Mucosa of descending colon (tissue), 3 donors: ENCODE data around the gene SH3TC1. TPM values are rescaled to one million over a fixed set of nuclear protein-coding genes. Genes with fewer than 3 reads are reported as not detected.

Source experiments
- ATAC-seq: fragments of 200-7000 bp; cut with Tn5 transposase; one replicate; pipeline ENCODE4 v1.9.1; 2020; ENCODE audit warnings: mild to moderate bottlenecking, moderate library complexity
- DNase-seq, 3 donors: peaks; one replicate each; pipeline ENCODE4 v3.0.0-alpha.2; 2020
- H3K36me3 ChIP-seq: fragments of 200-600 bp; one replicate; pipeline ENCODE4 v1.8.0; 2021; ENCODE audit warnings: low read depth, mild to moderate bottlenecking
- H3K4me1 ChIP-seq: fragments of 200-600 bp; one replicate; pipeline ENCODE4 v1.8.0; 2021; ENCODE audit warnings: low read depth, mild to moderate bottlenecking
- H3K4me3 ChIP-seq: fragments of 200-600 bp; one replicate; pipeline ENCODE4 v1.8.0; 2021; ENCODE audit warnings: mild to moderate bottlenecking
- H3K9me3 ChIP-seq: fragments of 200-600 bp; one replicate; pipeline ENCODE4 v1.8.0; 2021; ENCODE audit warnings: mild to moderate bottlenecking
- CTCF ChIP-seq: fragments of 200-600 bp; IDR thresholded peaks from one replicate; pipeline ENCODE4 v1.8.0; 2022; ENCODE audit warnings: antibody characterized with exemption, mild to moderate bottlenecking
- intact Hi-C, 2 donors: fragments of 100-400 bp; cut with DNase I in 1 of 2; cut with micrococcal nuclease in 1 of 2; formaldehyde crosslinking; loops; one replicate each; pipeline versions ENCODE4 v1.11.0 to v1.11.1; 2022; cut with DNase I, micrococcal nuclease
- total RNA-seq, 3 donors: library from RNA; stranded (reverse); fragmentation: NEBNext Ultra II Directional in 2 of 3; extraction: Animal tissue kit (Norgen Biotek cat#: 25700) in 2 of 3; gene quantifications; one replicate each; pipeline versions ENCODE4 v1.2.1 to v1.2.4, GENCODE V29; 2021 to 2023
- donor health status: DM: no; HTN: no; CAD: no; lungs with moderate emphysema.
- donor health status: DM: no; HTN: no; CAD: no.
- donor health status: DM: no; HTN: yes; CAD: no.

SH3TC1 gene
- total RNA-seq, 3 donors from 2014 or later: 10.3 to 13.6 (median 11.7) TPM

DNA sequence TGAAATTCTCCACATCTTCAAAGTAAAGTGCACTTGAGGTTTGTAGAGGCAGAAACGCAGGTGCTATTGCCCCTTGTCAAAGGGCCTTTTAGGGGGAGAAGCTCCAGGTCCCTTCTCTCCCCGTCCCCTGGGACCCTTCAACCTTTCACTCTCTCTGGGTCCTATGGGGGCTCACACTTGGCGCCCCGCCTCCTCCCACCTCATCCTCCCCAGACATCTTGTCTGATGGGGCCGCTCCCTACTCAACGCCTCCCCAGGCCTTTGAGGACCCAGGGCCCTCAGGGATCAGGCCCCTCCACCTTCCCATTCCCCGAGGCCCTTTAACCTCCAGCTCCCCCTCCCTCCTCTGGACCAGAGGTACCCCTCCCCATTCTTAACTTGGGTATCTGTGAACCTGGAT lies 69.1 kb downstream of the SH3TC1 start:
- intact Hi-C loops: no loop called here

GRCh38 chr4:8268901-8269534 lies 69.9 kb downstream of the SH3TC1 start:
- TF ChIP-seq CTCF: no peak
- Histone ChIP-seq H3K36me3 (no peaks in the 10 kb centered on the region), H3K4me3 (no peak overlapping the region), H3K9me3 (no peaks in the 10 kb centered on the region), H3K4me1 (no peaks in the 10 kb centered on the region)
- intact Hi-C loops: no loop called here
- DNase-seq: no peak
- ATAC-seq: no peak

More for the DNA sequence above, 69.1 kb downstream of the SH3TC1 start:
- H3K4me1 ChIP-seq: no peaks in the 10 kb centered on the region
- H3K9me3 ChIP-seq: no peaks in the 10 kb centered on the region
- no peak overlapping the region for H3K4me3 ChIP-seq
- no peaks in the 10 kb centered on the region for H3K36me3 ChIP-seq
- DNase-seq (no peak), ATAC-seq (no peak)
- no peak for TF ChIP-seq CTCF

GRCh38 chr4:8269535-8270417 lies 70.7 kb downstream of the SH3TC1 start, which contains the start of gene HTRA3:
Gene HTRA3 (plus strand): TSS chr4:8269754. CDS start chr4:8269969, 215 bp downstream.
- peak; percentile 44 for ATAC-seq
- H3K9me3 ChIP-seq: no peaks in the 10 kb centered on the region
- H3K36me3 ChIP-seq: no peaks in the 10 kb centered on the region
- peak in 2 of 3 donors; percentile 22 to 48 for DNase-seq
- no peak within 1 kb of the TSS for H3K4me3 ChIP-seq
- no peak for TF ChIP-seq CTCF
- no peaks in the 10 kb centered on the region for H3K4me1 ChIP-seq
- intact Hi-C loops: no loop called here

DNA sequence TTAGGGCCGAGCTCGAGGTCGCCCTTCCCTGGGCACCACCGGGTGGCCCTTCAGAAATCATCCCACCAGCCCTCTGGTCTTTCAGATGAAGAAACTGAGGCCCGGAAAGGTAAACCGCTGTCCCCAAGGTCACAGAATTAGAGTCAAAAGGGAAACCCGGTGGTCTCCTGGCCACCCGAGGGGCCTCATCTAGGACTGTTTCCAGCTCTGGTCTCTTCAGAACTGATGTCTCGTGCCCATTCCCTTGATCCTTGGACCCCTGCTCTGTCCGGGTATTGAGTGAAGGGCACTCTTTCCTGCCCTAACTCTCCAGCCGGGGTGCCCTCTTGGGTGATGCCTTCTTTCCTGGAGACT lies 71.3 kb downstream of the SH3TC1 start:
- Histone ChIP-seq H3K4me3 (no peak overlapping the region), H3K9me3 (no peaks in the 10 kb centered on the region), H3K36me3 (no peaks in the 10 kb centered on the region), H3K4me1 (no peaks in the 10 kb centered on the region)
- no peak for ATAC-seq
- intact Hi-C loops: no loop called here
- TF ChIP-seq CTCF: no peak
- no peak for DNase-seq

GRCh38 chr4:8270912-8271815 lies 72.1 kb downstream of the SH3TC1 start:
- Histone ChIP-seq H3K4me1 (no peaks in the 10 kb centered on the region), H3K9me3 (no peaks in the 10 kb centered on the region), H3K4me3 (no peak overlapping the region), H3K36me3 (no peaks in the 10 kb centered on the region)
- no peak for TF ChIP-seq CTCF
- ATAC-seq: no peak
- no peak for DNase-seq
- intact Hi-C loops: no loop called here
